ENCODE data around the gene BEST2. TPM values are rescaled to one million over a fixed set of nuclear protein-coding genes. Genes with fewer than 3 reads are reported as not detected.

Gene BEST2
- total RNA-seq, 1 experiment from 2014 or later, result 0.10 TPM

DNA sequence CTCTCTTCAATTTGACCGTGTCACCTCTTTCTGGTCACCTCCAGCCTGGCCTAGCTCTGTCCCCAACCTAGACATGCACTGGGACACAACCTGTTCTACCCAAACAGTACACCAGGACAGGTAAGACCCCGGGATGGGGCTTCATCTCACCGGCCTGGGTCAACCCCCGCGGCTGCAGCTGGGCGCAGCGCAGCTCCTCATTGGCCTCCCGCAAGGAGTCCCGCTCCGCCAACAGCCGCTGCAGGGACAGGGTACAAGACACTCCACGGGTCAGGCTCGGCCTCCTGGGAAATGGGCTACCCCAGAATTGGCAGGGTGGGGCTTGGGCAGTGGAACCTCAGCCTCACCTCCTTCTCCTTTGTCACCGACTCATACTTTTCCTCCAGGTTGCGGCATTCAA lies 16.1 kb downstream of the BEST2 start:
- Histone ChIP-seq H3K79me2 (ENCODE audit: insufficient read depth, low read length) (no peaks in the 10 kb centered on the region), H3K9me2 (ENCODE audit: insufficient read depth) (no peaks in the 10 kb centered on the region), H4K20me1 (ENCODE audit: insufficient read depth) (no peaks in the 10 kb centered on the region), H3K27me3 (ENCODE audit: insufficient read depth, low read length) (no peaks in the 10 kb centered on the region), H2AFZ (ENCODE audit: low read depth, low read length, poor library complexity, severe bottlenecking) (no peak overlapping the region), H3K4me2 (ENCODE audit: low read length) (no peak overlapping the region), H3K9me3 (ENCODE audit: control insufficient read depth in 1 of 2, insufficient read depth in 1 of 2, low read depth in 1 of 2, low read length in 2 of 2) (no peaks in the 10 kb centered on the region), H3K4me1 (ENCODE audit: control insufficient read depth in 1 of 2, insufficient read depth in 2 of 2, low read length in 2 of 2) (peaks cover 5 to 20% of the 10 kb centered on the region in 2 experiments; a peak in 3 of 4 replicates), H3K9ac (ENCODE audit: low read length) (no peak overlapping the region), H3K36me3 (ENCODE audit: control insufficient read depth in 1 of 2, insufficient read depth in 2 of 2, low read length in 2 of 2) (peaks cover 14 to 20% of the 10 kb centered on the region in 2 experiments), H3K27ac (ENCODE audit: low read depth, low read length) (no peak overlapping the region), H3K4me3 (replicated peaks in 1 of 2; ENCODE audit: low read depth in 1 of 2, low read length in 2 of 2) (no peak overlapping the region)
- CTCF ChIA-PET, result interaction anchor here (3.1 to 4.5 kb wide), 4 partner anchors 9 to 79 kb away, joined by 34 to 123 read pairs (median 50); partner anchors contain the start of gene HOOK2
- DNase-seq (ENCODE audit: low read depth, low spot score), result no peak
- RAD21 ChIA-PET (ENCODE audit: low non-redundant PET in 1 of 2, low total read pairs in 2 of 2, uncharacterized antibody in 2 of 2, unreplicated experiment in 2 of 2), result no interaction called here
- no TSS peak for BruUV-seq (replicated peaks)
- TF ChIP-seq MAX (IDR thresholded peaks at IDR 0.05), result no peak
- TF ChIP-seq YY1 (IDR thresholded peaks at IDR 0.05; ENCODE audit: extremely low read depth, insufficient replicate concordance, low read depth, low read length), result no peak
- no peak for TF ChIP-seq SP1 (IDR thresholded peaks at IDR 0.05; ENCODE audit: low read depth)
- no peak for TF ChIP-seq REST (IDR thresholded peaks at IDR 0.05; ENCODE audit: low read depth)
- TF ChIP-seq TCF7L2 (IDR thresholded peaks at IDR 0.05; ENCODE audit: borderline replicate concordance, extremely low read depth, insufficient read depth, insufficient read length), result no peak
- ATAC-seq, result no peak
- intact Hi-C loops (cut with micrococcal nuclease), result no loop called here
- POLR2A ChIA-PET, result interaction anchor here (5.4 kb wide), 1 partner anchor 26 kb away, joined by 98 read pairs; the partner anchor contains the start of gene JUNB

Data from HCT116 (cell line).